HG03432 (cell line): ENCODE data around the gene SAMM50.

ENCODE experiments used
- ATAC-seq: cut with Tn5 transposase; IDR thresholded peaks from one replicate; pipeline ENCODE4 v1.9.1; 2021; ENCODE audit warnings: mild to moderate bottlenecking, moderate library complexity; ENCODE audit not compliant: unreplicated experiment

The SAMM50 gene

DNA sequence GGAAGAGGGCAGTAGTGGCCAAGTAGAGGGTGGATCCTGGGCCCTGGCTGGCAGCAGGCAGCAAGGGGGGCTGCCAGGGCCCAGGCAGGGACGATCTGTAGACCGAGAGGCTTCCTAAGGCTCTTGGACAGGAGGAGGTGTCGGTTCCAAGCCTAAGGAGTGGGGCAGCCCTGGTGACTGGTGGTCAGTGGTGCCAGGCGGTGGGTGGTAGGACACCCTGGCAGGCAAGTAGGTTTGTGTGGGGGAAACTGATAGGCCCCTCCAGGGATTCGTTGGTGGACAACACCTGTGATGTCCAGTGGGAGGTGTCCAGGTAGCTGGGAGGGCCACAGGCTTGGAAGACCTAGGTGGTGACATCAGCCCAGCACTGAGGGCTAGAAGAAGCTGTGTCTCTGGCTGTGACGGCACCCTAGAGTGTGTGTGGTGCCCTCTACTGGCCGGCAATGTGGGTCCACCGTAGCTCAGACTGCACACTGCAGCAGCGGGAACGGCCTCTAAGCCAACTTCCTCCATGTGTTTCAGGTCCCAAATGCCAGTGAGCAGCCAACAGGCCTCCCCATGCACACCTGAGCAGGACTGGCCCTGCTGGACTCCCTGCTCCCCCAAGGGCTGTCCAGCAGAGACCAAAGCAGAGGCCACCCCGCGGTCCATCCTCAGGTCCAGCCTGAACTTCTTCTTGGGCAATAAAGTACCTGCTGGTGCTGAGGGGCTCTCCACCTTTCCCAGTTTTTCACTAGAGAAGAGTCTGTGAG is 9.4 kb upstream of the SAMM50 start:
- no peak for ATAC-seq

DNA sequence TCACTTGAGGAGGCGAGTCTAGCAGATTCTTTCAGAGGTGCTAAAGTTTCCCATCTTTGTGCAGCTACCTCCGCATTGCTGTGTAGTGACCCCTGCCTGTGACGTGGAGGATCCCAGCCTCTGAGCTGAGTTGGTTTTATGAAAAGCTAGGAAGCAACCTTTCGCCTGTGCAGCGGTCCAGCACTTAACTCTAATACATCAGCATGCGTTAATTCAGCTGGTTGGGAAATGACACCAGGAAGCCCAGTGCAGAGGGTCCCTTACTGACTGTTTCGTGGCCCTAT is 8.9 kb upstream of the SAMM50 start:
- ATAC-seq = no peak

GRCh38 chr22:43948836-43949406 is 6.3 kb upstream of the SAMM50 start:
- no peak for ATAC-seq

GRCh38 chr22:43951391-43951790 is 3.9 kb upstream of the SAMM50 start:
- ATAC-seq = no peak

DNA sequence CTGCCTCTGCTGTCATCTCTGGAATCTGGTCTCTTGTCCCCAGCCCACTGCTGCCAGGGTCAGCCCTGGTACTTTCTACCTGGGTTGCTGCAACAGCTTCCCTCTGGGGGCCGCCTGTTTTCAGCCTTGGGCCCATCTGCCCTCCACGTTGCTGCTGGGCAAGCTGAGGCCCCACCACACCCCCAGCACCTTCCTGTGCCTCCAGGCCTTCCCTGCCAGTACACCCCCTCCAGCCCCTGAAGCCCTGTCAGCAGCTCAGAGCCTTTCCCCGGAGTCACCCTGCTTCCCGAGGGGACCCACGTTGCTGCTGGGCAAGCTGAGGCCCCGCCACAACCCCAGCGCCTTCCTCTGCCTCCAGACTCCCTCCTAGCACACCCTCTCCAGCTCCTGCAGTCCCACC is 3.3 kb upstream of the SAMM50 start:
- ATAC-seq = no peak

DNA sequence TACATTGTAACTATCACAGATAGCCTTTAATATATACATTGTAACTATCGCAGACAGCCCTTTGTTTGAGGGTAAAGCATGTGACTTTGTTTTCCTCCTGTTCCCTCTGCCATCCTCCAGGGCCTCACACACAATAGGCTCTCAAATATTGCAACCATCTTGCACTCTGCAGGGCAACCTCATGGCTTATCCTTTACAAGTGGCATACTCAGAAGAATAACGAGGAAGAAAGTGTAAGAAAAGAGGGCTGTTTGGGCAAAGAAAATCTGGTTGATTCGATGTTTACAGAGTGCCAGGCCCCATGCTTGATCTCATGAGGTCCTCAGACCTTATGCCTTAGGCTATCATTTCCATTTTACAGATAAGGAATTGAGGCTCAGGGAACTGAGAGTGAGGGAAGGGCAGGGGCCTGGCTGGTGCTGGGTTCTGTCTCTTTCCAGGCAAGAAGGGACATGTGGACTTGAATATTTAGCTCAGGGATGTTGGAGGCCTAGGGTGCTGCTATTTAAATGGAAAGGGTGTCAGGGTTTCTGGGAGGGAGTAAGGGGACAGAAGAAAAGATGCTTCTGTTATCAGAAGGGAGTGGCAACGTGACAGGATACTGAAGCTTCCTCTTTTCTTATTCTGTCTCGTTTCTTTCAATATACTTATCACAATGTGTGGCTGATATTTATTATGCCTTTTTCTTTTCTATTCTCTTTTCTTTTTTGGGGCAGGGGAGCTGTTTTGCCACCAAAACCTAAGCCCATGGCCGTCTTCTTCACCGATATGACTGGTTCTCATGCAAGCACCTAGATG is 1.1 kb upstream of the SAMM50 start:
- no peak for ATAC-seq

DNA sequence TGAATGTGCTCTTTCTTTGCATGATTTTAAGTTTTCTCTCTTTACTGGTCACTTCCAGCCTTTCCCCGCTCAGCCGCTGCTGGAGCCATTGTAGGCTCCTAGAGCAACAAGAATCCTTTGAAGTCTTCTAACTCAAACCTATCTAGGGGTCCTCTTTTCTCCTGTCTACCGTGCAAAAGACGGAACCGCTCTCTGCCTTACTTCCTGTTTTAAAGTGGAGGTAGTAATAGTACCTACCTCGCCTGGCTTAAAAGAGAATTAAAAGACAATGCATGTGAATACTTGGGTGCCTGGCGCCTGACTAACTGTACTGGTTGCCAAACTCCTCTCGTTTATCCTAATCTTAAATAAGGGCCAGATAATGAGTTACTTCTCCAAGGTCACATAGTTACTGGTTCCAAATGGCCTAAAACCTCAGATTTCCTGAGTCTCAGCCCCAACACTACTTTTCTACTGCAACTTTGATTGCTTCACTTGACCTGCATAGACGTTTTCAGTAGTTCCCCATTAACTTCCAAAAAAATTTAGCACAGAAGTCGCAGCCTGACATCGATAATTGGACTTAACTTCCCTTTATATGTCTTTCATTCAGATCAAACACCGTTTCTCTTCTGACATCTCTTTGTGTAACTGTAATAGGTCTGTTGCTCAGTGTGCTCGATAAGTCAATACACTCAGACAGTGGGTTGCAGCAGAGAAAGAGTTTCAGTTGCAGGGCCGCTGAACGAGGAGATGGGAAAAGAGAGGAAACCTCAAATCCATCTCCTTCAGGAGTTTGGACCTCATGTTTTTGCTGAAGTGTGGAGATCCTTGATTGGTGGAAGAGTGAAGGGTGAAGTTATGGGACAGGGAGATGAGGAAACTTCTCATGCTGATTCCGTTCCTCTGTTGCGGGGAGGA is 891 bp downstream of the SAMM50 start:
- no peak for ATAC-seq

DNA sequence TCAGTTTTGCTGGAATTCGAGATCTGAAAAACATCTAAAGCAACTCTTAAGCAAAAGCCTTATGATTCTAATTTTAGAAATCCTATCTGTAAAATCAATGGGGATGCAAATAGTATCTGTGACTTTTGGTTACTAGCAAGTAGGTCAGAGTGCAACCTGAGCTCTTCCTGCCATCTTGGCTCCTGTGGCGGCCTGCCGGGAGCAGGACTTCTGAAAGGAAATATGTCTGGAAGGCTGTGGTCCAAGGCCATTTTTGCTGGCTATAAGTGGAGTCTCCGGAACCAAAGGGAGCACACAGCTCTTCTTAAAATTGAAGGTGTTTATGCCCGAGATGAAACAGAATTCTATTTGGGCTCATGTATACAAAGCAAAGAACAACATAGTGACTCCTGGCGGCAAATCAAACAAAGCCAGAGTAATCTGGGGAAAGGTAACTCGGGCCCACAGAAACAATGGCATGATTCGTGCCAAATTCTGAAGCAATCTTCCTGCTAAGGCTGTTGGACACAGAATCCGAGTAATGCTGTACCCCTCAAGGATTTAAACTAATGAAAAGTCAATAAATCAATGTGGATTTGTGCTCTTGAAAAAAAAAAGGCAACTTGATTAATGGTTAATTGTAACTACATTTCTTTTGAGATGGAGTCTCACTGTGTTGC is 1.7 kb downstream of the SAMM50 start:
- no peak for ATAC-seq

DNA sequence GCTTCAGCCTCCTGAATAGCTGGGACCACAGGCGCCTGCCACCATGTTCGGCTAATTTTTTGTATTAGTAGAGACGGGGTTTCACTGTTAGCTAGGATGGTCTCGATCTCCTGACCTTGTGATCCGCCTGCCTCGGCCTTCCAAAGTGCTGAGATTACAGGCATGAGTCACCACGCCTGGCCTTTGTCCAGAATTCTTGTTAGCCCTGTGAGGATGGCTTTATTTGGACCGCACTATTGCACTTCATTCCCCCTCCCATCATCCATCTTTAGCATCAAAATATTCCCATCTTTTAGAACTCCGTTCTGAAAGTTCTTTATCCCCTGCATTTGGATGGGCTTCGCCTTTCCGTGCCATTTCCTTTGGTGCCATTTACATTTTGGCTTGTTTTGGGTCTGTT is 2.6 kb downstream of the SAMM50 start:
- no peak for ATAC-seq

DNA sequence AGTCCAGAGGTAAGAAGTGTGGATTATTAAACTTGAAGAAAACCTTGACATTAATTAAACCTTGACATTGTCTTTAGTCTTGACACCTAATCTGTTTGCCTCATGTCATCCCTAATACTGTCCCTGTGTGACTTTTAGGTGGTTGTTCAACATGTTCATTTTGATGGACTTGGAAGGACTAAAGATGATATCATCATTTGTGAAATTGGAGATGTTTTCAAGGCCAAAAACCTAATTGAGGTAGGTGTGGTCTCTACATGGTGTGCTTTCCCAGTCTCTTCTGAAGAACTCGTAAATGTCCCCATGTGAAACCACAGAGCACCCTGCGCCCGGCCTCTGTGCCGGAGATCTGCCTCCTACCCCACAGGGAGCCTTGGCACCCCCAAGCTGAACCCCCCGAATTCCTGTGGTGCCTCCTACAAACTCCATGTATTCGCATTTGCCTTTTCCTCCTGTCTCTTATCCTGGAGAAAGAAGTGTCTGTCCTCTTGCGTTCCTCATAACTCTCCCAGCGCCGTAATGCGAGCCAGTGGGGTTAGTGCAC is 9.1 kb downstream of the SAMM50 start:
- ATAC-seq = no peak

GRCh38 chr22:43967069-43967468 is 11.8 kb downstream of the SAMM50 start:
- ATAC-seq = no peak

DNA sequence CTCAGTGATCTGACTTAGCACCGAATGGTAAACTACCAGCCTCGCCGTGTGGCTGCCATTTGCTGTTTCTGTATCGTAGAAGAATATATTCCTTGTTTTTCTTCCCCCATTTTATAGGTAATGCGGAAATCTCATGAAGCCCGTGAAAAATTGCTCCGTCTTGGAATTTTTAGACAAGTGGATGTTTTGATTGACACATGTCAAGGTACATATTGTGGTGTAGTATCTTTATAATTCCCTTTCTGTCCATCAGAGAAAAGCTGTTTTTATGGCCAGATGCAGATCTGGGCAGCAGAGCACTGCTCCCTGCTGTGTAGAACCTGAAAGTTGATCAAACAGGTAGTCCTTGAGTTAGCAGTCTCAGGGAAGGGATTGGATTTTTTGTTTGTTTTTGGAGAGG is 13.4 kb downstream of the SAMM50 start:
- ATAC-seq = no peak

- ATAC-seq = no peak
These were observed 14.0 kb downstream of the SAMM50 start for GRCh38 chr22:43969021-43969878.

DNA sequence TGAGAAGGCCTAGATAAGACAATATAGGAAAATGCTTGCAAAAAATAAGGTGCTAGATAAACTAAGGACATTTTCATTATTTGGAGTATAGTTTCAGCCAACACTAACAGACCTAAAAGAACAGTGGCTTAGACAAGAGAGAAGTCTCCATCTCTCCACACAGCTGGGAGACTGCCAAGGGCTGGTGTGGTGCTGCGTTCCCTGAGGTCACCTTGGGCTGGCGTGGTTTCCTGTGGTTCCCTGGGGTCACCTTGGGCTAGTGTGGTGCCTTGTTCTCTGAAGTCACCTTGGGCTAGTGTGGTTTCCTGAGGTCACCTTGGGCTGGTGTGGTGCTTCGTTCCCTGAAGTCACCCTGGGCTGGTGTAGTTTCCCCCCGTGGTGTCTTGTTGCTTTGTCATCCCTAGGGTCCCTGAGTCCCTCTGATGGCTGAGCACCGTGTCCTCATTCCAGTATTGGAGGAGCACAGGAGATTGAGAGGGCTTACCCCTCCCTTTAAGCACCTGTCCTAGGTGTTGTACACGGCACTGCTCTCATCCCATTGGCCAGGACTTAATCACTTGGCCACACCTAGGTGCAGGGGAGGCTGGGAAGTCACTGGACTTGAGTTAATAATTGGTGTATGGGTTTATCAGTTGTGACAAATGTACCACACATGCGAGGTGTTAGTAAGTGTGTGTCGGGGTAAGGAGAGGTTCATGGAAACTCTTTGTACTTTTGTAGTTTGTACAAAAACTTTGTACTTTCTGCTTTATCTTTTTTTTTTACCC is 14.9 kb downstream of the SAMM50 start:
- no peak for ATAC-seq

DNA sequence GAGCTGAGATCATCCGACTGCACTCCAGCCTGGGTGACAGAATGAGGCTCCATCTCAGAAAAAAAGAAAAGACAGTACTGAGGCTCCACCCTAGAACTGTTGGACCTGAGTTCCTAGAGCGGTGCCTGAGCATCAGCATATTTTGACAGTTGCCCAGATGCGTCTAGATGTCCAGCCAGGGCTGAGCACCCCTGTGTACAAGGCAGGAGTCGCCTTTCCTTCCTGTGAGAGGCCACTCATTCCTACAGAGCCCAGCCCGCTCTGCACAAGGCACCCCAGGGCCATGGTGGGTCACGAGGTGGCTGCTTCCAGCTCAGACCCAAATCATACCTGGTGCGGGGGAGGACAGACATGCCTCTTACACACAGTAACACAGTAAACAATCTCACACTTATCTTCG is 15.9 kb downstream of the SAMM50 start:
- ATAC-seq = no peak

GRCh38 chr22:43972931-43973462 is 17.8 kb downstream of the SAMM50 start:
- no peak for ATAC-seq

DNA sequence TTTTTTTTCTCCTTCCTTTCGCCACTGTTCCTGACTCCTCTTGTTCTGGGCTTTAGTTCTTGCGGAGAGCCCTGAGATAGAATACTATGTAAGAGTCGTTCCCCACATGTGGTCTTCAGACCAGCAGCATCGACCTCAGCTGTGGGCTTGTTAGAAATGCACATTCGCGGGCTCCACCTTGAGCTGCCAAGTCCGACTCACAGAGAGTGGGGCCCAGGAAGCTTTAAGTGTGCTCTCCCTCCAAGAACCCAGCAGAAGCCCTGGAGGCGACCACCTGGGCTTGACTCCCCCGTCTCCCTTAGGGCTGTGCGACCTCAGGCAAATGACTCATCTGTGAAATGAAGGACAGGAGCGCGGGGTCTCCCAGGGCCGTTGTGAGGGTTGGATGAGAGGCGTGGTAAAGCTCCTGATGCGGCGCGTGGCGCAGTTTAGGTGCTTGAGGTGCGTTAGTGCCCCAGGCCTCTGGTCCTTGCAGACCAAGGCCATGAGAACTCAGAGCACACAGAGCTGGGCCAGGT is 18.8 kb downstream of the SAMM50 start:
- no peak for ATAC-seq

- no peak for ATAC-seq
These were observed 19.8 kb downstream of the SAMM50 start for GRCh38 chr22:43975041-43975440.
